ENCODE results near the gene EML6.

EML6 gene

DNA sequence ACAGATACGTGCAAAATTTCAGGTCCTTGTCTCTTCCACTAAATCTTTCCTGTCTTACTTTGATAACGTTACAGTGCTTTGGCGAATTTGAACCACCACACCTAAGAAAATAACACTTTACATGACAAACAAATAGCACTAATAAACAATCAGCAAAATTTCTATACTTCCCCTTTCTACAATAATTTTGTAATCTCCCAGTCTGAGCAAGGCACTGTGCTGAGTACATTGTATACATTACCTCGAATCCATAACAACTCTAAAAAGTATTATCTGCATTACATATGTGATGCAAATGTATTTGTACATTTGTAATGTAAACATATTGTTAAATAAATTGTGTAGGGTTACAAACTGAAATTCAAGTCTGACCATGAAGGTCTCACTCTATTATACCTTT lies 276.9 kb downstream of the EML6 start:
- DNase-seq (ENCODE audit: low read depth): no peak

DNA sequence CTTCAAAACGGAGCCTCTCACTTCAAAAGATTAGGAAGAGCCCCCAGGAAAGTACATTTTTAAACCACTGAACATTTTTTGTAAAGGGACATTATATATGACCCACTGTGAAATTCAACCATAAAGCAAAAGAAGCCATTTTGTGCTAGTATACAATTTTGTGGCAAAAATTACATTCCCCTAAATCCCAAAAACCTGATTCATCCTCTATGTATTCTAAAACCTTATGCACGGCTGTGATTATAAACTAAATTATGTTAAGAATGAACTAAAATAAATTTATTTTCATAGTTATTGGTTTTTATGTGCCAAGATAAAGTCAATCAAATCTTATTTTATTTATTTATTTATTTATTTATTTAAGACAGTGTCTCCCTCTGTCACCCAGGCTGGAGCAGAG lies 278.3 kb downstream of the EML6 start:
- no peak for DNase-seq (ENCODE audit: low read depth)

DNA sequence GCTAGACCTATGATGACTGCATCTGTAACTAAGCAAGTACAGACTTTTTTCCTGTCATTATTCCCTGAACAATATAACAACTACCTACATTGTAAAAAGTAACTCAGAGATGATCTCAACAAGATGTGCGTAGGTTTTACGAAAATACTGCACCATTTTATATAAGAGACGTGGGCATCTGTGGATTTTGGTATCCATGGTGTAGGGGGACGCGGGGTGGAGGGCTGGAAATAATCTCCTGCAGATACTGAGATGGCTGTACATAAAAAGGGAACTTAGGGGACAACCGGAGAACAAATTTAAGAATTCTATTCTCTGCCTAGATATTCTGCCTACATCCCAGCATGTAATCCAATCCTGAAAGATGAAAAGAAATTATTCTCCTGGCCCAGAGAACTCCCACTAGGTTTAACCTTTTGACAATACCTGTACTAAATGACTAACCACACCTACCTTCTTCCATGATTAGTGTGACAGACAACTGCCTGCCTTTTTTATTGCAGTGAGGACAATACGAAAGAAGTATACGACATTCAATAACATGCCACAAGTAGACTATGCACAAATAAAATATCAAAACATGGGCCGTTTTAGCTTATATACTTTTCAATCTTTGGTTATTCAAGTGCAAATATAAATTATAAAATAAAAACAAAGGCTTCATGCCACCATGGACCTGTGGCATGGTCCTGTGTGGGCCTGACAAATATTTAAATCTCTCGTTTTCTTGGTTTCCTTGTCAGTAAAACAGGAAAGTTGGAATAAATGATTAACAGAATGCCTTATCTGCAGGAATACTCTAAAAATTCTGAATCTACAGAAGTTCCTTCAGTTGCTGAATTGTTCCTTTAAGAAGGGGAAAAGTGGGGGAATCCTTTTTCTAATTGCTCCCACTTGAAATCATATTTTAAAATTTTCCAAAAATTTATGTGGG lies 280.5 kb downstream of the EML6 start:
- no peak for DNase-seq (ENCODE audit: low read depth)

DNA sequence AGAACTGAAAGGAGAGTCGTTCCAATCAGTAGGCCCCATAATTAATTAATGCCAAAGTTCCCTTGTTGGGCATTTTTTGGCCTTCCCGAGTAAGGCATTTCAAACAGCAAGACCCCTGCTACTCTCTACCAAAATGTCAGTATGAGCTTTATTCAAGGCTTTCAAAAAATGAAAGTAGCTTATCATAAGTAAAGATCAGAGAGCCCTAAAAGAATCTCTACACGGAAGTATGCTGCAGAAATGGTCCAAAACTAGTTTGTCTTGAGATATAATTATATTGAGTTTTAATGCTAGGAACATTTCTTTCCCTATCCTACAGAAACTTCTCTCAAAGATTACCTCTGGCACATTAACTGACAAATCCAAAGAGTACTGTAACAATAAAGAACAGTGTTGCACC lies 282.8 kb downstream of the EML6 start:
- no peak for DNase-seq (ENCODE audit: low read depth)

DNA sequence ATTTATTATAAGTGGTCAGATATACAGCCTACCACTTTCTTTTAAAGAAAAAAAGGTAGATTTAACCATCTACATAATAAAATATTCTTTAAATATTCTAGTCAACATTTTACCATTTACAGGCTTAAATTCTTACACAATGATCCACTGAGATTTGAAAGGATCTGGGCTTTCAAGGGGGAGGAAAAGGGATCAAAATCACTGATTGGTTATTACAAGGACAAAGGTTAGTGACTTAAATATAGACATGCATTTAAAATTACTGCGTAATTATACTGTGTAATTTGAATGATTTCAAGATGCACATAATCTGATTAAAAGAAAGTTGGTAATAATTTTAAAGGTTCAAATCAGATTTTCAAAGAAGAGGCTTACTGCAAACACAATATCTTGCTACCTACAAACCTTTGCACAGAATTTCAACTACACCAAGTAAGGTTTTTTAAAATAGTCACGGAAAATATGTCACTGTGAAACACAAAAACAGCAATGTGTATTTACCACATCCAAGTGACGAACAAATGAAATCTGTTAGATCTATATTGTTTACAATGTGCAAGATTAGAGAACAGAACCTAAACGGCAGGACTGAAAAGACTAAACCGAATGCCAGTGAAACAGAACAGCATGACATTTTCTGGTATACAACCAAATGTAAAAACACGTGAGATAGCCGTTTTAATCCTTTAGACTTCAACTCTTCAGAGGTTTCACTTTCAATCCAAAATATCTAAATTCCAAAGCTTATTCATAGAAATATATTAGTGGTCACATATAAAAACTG lies 286.0 kb downstream of the EML6 start:
- DNase-seq (ENCODE audit: low read depth): no peak

DNA sequence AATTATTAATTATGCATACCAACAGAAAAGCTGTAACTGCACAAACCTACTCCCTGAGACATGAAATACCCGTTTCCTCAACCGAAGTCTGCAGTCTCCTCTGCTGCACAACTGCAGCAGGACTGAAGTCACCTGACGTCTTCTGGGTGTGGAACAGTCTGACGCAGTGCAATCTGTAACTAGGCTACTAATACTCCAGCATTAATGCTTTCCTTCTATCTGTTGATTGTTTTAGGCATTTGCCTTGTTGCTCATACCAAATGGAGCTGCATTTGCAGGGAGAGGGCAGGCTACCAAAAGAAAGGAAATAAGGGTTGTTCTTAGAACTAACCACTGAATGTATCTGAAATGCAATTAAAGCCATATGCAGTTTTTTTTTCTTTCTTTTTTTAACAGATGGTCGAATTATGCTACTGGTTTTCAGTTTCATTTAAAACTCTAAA lies 286.7 kb downstream of the EML6 start:
- peak; percentile 65 for DNase-seq (ENCODE audit: low read depth)

DNA sequence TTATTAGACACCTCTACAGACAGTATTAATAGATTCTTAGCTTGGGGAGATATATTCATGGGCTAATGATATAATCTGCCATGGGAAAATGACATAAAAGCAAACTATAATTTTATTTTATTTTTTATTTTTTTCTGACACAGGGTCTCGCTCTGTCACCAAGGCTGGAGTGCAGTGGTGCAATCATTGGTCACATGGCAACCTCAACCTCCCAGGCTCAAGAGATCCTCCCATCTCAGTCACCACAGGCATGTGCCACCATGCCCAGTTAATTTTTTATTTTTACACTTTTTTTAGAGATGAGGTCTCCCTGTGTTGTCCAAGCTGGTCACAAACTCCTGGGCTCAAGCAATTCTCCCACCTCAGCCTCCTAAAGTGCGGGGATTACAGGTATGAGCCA lies 287.5 kb downstream of the EML6 start:
- DNase-seq (ENCODE audit: low read depth): peak; percentile 37

DNA sequence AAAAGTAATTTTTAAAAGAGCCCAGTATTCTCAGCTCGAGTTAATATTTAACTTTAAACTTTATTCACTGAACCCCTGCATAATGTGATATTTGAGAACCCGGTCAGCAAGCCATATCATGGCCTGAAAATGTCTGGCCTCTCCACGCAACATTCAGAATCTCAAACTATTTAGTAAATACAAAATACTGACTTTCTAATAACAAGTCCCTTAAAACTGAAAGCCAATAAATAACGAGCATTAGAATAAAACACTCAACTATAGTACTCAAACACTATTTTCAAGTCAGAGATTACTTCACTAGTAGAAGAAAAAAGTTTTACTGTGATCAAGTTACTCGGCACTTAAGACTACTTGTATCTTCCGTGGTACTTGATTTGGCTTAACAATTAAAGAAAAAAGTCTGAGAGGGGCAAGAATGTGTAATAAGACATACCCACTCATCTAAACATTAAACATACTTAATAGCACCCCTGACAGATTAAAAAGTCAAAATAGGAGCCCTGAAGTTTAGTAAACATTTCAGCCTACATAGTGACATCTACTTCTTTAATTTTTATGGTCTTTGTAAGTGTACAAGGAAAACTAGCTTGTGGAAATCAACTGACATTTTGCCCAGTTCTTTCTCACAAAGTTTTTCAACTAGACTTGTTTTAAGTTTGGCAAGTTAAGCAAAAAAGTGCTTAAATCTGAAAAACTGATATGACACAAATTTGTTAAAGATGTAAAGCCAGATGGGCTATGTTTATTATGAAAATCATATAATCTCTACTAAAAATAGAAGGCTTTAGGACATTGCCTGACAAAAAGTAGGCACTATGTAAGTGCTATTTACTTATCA lies 288.6 kb downstream of the EML6 start:
- DNase-seq (ENCODE audit: low read depth): peak; percentile 9

DNA sequence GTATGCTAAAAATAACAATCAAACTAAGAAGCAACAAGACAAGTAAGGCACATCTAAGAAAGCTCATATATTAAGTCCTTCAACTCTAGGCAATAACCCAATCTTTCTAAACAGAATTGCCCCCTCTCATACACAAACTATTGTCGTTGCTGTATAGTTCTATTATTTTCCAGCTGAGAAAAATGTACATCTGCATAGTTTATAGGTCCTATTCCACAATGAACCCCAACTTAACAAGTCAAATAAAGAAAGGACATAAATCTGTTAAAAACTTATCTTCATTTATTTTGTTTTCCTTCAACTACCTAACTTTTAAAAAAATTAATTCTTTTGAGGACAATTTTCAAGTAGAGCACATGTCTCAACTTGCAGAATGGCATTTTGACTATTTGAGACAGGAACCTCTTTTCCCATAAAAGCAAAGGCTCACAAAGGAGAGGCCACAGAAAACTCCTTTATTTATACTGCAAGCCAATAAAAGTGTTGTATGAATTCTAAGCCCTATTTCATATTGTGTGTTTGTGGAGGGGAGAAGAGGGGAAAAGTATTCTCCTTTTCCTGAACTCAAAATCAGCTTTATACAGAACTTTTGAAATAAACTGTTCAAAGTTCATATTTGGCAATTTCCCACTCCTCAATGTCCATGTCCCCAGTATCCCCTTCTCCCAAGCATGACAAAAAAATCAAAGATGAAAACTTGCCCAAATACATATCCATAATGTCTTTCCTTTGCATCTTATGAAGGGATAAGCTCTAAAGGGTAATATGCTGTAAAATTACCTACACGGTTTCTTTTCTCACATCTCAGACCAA lies 289.4 kb downstream of the EML6 start:
- no peak for DNase-seq (ENCODE audit: low read depth)

DNA sequence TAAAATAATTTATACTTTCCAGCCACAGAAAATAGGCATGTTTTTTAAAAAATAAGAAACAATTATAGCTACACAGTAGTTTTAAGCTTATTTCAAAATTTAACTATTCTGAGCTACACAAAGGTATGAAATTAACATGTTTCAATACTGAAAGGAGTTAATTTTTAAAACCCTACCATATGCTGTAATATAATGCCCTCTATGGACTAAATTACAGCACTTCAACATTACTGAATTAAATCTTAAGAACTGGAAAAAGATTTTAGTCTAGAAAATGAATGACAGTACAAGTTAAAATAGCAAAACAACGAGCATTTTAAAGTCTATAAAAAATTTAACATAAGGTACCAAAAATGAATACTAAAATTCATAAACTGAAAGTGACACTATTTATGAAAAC lies 290.5 kb downstream of the EML6 start:
- DNase-seq (ENCODE audit: low read depth): no peak

DNA sequence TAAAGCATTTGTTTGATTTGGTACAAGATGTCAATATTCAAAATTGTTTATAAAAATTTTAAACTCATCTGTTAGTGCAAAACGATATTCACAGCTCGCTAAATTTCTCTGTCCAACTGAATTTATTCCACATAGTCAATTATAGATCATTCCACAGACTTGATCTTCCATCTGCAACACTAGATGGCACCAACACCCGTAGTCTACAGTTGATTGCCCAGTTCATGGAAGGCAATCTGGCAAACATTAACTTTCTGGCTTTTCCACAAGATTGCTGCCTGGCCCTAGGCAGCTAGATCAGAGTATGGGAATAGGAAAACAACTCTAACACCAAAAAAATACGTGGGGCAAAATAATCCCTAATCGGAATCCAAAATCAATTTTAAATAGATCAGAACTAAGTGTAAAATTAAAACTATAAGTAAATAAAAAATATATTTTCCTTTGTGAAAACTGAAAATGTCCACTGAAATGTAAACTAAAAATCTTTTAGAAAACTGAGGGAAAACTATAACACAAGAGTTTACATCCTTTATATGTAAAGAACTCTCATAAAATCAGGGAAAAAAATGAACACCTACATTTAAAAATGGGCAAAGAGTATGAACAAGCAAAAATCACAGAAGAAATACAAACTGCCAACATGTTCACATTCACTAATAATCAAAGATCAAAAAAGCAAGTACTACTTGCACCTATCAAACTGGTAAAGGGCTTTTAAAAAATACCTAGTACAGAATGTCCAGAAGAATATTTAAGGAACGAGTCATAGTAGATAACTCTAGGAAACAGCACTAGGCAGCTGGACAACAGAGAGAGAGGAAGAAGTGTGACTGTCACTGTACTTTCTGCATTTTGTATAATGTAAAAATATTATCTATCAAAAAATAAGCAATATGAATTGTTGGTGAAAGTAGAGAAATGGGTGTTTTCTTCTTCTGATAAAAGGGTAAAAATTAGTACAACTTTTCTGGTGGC lies 291.8 kb downstream of the EML6 start:
- DNase-seq (ENCODE audit: low read depth): peak; percentile 78

DNA sequence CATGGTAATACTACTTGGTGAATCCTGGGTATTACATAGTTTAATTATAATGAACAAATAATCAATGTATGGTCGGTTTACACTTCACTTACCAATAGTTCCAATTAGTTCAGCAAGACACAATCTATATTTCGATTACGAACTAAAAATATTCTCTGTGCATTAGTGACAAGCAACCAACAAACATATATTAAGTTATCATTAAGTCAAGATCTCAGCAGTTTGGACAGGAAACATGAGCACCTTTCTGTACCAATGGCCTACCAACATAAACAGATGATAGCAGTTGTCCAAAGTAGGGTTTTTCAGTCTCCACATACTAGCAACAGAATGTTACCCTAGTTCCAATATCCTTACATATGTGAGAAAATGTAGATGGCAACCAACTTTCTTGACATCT lies 294.0 kb downstream of the EML6 start:
- DNase-seq (ENCODE audit: low read depth): no peak

DNA sequence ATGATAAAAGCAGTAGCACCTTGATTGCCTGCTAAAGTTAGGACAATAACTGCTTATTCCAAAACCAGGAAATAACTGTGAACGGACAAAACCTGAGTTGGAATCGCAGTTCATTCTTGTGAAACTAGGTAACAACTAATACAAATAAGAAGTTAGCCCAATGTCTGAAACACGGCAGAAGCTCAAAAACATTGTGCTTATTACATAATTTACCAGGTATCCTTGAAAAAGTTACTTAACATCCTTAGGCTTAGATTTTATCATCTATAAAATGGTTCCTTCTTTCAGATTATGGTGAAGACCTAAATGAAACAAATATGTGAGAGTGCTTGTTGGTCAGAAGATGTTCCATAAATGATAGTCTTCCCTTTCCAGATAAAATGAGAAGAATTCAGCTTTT lies 294.4 kb downstream of the EML6 start:
- DNase-seq (ENCODE audit: low read depth): no peak

DNA sequence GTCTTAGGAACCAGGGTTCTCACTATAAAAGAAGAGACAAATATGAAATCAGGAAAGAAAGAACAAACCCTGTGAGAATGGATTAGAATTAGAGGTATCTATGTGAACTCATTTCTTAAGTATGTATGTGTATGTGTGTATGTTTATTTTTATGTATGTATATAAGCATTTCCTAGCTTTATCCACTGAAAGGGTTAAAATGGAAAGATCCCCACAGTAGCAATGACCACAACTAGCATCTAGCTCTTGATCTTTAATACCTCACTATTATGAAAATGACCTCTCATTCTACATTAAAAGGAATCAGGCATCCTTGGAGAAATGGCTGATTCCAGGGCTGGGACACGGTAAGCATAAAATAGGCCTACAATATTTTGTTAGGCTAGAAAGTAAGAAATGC lies 295.2 kb downstream of the EML6 start:
- DNase-seq (ENCODE audit: low read depth): no peak

DNA sequence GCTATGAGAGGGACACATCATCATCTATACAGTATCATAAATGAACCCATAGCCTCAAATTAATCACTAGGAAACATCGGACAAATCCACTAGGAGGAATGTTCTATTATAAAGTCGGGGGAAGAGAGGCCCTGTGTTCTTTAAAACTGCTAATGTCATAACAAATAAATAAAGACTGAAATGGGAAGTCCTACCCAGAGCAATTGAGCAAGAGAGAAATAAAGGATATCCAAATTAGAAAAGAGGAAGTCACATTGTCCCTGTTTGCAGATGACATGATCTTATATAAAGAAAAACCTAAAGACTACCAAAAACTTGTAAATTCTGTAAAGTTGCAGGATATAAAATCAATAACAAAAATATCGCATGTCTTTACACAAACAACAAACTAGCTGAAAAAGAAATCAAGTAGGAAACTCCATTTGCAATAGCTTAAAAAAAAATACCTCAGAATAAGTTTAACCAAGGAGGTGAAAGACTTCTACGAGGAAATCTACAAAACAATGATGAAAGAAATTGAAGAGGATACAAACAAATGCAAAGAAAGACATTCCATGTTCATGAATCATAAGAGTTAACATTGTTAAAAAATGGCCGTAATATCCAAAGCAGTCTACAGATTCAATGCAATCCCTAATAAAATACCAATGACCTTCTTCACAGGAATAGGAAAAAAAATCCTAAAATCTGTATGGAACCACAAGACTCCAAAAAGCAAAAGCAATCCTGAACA lies 296.2 kb downstream of the EML6 start:
- no peak for DNase-seq (ENCODE audit: low read depth)

Data from fibroblast of gingiva (primary cell).